Adrenal gland (tissue), 5 donors: Measurements from ENCODE around the gene SNX30.

Experiments used
- CTCF ChIP-seq, 6 experiments: fragments of 450-650 bp in 4 of 6; fragments of 200-600 bp in 2 of 6; sonication (generic) in 1 of 6; IDR thresholded peaks; 1 replicate in 5 of 6; 2 replicates in 1 of 6; pipeline versions ENCODE4 v1.5.1 to v1.8.0; 2016 to 2021; ENCODE audit warnings: antibody characterized with exemption in 6 of 6, mild to moderate bottlenecking in 2 of 6, moderate library complexity in 1 of 6
- POLR2A ChIP-seq, 2 donors: fragments of 450-650 bp; IDR thresholded peaks; one replicate each; pipeline ENCODE4 v1.6.1; 2017; ENCODE audit warnings: antibody characterized with exemption in 2 of 2, mild to moderate bottlenecking in 2 of 2, moderate library complexity in 1 of 2
- donor health status: DM: no; HTN: no; CAD: no.

- TF ChIP-seq CTCF (IDR thresholded peaks at IDR 0.05) (no peak), POLR2A (IDR thresholded peaks at IDR 0.05) (no peak)
Measured at GRCh38 chr9:112786829-112787520, 36.4 kb downstream of the SNX30 start.
